IPS-NIHi7 (cell line): Measurements from ENCODE around the gene CCDC92.

Experiments used
- DNase-seq: peaks from one replicate; pipeline ENCODE4 v3.0.0; 2012; ENCODE audit warnings: mixed read lengths; ENCODE audit errors: extremely low spot score

The CCDC92 gene

DNA sequence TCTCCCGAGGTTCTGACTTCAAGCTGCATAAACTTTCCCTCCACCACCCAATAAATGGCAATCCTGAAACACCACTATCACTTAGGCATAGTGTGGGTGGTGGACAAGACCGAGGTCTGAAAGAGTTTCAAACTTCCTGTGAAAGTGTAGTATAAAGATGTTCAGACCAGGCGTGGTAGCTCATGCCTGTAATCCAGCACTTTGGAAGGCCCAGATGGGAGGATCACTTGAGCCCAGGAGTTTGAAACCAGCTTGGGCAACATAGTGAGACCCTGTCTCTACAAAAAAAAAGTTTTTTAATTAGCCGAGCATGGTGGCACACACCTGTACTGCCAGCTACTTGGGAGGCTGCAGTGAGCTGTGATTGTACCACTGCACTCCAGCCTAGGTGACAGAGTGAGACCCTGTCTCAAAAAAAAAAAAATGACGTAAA, 61.9 kb downstream of the CCDC92 start:
- DNase-seq = no peak

DNA sequence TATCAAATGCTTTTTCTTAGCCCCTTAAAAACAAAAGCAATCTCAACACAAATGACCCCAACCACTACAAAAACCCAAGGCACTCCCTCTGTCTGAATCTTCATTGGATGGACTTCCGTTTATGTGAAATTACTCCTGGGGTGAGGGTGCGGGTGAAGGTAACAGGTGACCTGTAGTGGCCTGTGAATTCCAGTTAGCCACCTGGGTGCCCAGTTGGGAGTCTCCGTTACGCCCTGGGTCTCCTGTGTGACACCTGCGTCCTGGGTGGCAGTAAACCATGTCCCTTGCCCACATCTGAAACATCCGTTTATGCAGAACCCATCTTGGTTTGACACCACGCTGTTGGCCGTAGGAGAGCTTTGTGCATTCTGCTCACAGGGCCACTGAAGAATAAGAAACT, 62.6 kb downstream of the CCDC92 start:
- DNase-seq = no peak

- no peak for DNase-seq
Measured at GRCh38 chr12:123908884-123909725, 63.5 kb downstream of the CCDC92 start.

GRCh38 chr12:123907726-123908476, 64.7 kb downstream of the CCDC92 start:
- no peak for DNase-seq

DNA sequence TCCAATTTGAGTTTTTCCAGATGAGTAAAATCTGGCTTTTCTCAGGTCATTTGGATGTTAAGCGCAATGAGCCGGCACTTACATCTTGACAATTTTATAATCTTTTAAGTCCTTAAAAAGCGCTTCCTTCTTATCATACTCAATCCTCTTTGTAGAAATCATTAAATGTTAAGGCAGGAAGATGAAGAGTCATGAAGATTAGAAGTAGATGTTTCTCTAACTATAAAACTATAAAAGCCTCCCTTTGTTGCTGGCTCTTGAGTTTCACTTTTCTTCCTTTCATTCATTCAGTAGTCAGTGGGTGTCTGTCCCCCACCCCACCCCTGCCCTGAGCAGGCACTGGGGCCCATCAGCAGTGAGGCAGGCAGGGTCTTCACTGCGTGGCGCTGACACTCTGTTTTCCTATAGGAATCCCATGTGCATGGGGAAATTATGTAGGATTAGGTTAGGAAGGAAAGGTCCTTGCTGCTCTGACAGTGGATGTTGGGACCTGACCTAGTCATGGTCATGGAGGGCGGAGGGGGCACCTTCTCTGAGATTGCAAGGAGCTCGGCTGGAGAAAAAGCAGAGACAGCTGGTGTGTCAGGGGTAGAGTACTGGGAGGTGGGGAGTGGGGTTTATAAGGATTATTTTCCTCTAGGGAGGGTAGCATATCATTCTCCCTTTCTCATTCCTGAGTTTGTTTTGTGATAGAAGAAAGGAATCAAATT, 65.8 kb downstream of the CCDC92 start:
- DNase-seq = no peak

GRCh38 chr12:123905319-123905925, 67.2 kb downstream of the CCDC92 start:
- DNase-seq = peak; percentile 67

GRCh38 chr12:123903301-123904065, 69.1 kb downstream of the CCDC92 start:
- DNase-seq = no peak

DNA sequence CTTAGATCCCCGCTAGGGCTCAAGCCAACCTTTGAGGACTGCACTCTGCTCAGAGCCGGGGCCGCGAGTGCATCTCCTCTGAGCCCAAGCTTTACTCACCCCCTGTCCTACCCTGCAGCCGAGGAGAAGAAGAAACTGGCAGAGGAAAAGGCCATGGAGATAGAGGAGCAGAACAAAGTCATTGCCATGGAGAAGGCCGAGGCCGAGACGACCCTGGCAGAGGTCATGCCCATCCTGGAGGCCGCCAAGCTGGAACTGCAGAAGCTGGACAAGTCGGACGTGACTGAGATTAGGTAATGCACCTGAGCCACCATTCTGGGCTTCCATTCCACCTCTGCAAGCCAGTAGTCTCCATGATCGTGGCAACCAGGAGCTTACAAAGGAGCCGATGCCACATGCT, 69.8 kb downstream of the CCDC92 start:
- DNase-seq = no peak

- DNase-seq = peak; percentile 52
Measured at GRCh38 chr12:123900871-123901376, 71.7 kb downstream of the CCDC92 start.

- DNase-seq = no peak
Measured at GRCh38 chr12:123899368-123899767, 73.3 kb downstream of the CCDC92 start.

- DNase-seq = no peak
Measured at GRCh38 chr12:123898673-123899072, 74.0 kb downstream of the CCDC92 start.

DNA sequence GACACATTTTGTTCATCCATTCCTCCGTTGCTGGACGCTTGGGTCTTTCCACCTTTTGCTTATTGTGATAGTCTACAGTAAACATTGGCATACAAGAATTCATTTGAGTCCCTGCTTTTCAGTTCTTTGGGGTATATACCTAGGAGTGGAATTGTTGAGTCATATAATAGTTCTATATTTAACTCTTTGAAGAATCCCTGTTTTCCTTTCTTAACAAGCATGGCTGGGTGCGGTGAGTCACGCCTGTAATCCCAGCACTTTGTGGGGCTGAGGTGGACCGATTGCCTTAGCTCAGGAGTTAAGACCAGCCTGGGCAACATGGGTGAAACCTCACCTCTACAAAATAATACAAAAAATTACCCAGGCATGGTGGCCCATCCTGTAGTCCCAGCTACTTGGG, 75.4 kb downstream of the CCDC92 start:
- DNase-seq = no peak

DNA sequence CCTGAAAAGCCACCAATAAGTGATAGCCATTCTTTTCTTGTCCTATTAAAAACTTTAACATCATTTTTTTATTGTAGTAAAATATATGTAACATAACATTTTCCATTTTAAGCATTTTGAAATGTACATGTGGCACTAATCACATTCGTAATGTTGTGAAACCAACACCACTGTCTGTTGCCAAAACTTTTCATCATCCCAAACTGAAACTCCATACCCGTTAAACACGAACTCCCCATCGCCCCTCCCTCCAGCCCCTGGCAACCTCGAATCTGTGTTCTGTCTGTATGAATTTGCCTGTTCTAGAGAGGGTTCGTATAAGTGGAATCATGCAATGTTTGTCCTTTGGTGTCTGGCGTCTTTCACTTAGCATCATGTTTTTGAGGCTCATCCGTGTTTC, 75.9 kb downstream of the CCDC92 start:
- no peak for DNase-seq

DNA sequence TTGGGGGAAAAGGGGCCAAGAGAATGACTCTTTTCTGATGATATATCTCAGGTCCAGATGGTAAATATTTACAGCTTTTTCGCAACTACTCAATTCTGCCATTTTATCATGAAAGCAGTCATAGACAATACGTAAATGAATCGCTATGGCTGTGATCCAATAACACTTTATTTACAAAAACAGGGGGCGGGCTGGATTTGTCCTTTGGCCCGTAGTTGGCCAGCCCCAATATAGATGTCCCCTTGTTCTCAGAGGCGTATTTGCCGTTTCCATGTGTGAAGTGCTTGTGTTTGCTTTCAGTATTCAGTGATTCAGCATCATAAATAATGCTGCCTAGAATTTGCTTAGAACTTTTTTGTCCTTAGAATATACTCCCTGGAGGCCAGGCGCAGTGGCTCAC, 77.2 kb downstream of the CCDC92 start:
- DNase-seq = no peak

- no peak for DNase-seq
Measured at GRCh38 chr12:123894823-123895345, 77.7 kb downstream of the CCDC92 start.

GRCh38 chr12:123893276-123893675, 79.4 kb downstream of the CCDC92 start:
- no peak for DNase-seq

GRCh38 chr12:123892853-123893252, 79.8 kb downstream of the CCDC92 start:
- no peak for DNase-seq

DNA sequence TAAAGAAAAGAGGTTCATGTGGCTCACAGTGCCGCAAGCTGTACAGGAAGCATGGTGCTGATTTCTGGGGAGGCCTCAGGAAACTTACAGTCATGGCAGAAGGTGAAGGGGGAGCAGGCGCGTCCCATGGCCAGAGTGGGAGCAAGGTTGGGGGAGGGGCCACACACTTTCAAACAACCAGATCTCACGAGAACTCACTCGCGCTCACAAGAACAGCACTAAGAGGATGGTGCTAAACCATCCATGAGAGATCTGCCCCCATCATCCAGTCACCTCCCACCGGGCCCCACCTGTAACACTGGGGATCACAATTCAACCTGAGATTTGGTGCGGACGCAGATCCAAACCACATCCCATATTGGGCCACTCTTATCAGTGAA, 80.5 kb downstream of the CCDC92 start:
- DNase-seq = no peak

- DNase-seq = no peak
Measured at GRCh38 chr12:123891516-123892179, 81.0 kb downstream of the CCDC92 start.

GRCh38 chr12:123891011-123891410, 81.6 kb downstream of the CCDC92 start:
- DNase-seq = no peak
